Lower leg skin (tissue), 3 donors: Measurements from ENCODE around the gene PPP4R3A.

ENCODE experiments used
- POLR2A ChIP-seq, 2 donors: fragments of 450-650 bp; IDR thresholded peaks; one replicate each; pipeline ENCODE4 v1.6.1; 2016 to 2017; ENCODE audit warnings: antibody characterized with exemption in 2 of 2, mild to moderate bottlenecking in 1 of 2, moderate library complexity in 1 of 2
- TF ChIP-seq, protein P1 (sequence below), 3 donors: fragments of 450-650 bp; IDR thresholded peaks; one replicate each; pipeline ENCODE4 v1.5.1; 2016; ENCODE audit warnings: antibody characterized with exemption in 3 of 3, mild to moderate bottlenecking in 3 of 3, moderate library complexity in 2 of 3

DNA sequence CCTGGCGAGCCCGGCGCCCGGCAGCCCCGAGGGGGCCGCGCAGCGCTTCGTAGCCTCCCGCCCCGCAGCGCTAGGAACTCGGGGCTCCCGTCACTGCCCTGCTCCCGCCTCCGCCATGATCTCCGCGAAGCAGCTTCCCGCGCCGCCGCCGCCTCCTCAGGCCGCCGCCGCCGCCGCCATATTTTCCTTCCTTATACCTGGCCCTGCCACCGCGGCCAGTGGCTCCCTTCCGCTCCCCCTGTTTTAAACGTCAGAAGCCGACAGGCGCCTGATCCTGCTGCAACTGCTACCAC, 286 bp downstream of the PPP4R3A start:
- TF ChIP-seq, protein P1, sequence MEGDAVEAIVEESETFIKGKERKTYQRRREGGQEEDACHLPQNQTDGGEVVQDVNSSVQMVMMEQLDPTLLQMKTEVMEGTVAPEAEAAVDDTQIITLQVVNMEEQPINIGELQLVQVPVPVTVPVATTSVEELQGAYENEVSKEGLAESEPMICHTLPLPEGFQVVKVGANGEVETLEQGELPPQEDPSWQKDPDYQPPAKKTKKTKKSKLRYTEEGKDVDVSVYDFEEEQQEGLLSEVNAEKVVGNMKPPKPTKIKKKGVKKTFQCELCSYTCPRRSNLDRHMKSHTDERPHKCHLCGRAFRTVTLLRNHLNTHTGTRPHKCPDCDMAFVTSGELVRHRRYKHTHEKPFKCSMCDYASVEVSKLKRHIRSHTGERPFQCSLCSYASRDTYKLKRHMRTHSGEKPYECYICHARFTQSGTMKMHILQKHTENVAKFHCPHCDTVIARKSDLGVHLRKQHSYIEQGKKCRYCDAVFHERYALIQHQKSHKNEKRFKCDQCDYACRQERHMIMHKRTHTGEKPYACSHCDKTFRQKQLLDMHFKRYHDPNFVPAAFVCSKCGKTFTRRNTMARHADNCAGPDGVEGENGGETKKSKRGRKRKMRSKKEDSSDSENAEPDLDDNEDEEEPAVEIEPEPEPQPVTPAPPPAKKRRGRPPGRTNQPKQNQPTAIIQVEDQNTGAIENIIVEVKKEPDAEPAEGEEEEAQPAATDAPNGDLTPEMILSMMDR (IDR thresholded peaks at IDR 0.05): no peak
- TF ChIP-seq POLR2A (IDR thresholded peaks at IDR 0.05): no peak
